ENCODE data around the gene RAP1A. TPM values are rescaled to one million over a fixed set of nuclear protein-coding genes. Genes with fewer than 3 reads are reported as not detected.

RAP1A gene
- total RNA-seq, 2 experiments from 2014 or later = 182 to 214 TPM

DNA sequence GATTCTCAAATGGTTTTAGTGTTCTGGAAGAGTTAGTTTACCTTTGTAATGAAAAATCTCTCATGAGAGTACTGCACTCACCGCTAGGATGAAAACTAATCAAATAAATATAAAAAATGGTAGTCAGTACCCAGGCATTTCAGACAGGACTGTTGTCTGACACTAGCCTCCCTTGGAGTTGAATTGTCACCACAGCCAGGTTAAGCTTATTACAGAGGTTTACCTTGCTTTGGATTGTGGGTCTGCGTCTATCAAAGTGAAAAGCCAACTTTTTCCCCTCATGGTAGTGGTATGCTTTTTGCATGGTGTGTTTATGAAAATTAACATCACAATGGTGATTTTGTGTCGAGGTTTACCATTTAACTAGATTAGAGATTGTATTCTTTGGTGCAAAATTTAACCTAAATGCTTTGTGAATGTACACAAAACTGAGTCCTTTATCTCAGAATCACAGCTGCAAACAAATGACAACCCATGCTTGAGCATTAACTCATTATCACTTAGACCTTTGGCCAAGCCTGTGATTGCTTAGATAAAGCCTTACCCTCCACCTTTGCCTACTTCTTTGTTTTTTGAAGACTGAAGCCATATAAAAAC lies 20.1 kb downstream of the RAP1A start:
- no peak for DNase-seq
- no peak for ATAC-seq
- Mint-ChIP-seq H3K27ac (no peak overlapping the region), H3K36me3 (ENCODE audit: low read depth) (peaks cover 43% of the 10 kb centered on the region), H3K4me3 (no peak overlapping the region), H3K9me3 (ENCODE audit: low read depth) (peaks cover 5% of the 10 kb centered on the region), H3K27me3 (no peaks in the 10 kb centered on the region), H3K4me1 (peaks cover 67% of the 10 kb centered on the region)
- POLR2A ChIA-PET = no interaction called here
- CTCF ChIA-PET = interaction anchor here (0.7 to 1.2 kb wide), 2 partner anchors 9 to 69 kb away, joined by 3 read pairs; no protein-coding TSS in a partner anchor
- intact Hi-C loops (cut with DNase I, micrococcal nuclease) = no loop called here

DNA sequence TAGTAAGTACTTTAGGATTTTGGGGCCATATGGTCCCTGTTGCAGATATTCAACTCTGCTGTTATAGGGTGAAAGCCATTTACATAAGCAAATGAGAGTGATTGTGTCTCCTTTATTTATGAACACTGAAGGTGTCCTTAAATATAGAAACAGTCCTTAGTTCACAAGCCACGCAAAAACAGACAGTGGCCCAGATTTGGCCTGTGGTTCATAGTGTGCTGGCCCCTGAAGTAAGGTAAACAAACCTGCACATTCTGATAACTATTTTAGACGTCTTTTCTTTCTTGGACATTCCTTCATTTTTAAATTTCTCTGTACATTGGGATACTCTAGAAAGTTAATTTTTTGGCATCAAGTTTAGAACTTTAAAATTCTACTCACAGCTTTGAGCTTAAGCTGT lies 23.5 kb downstream of the RAP1A start:
- POLR2A ChIA-PET = no interaction called here

DNA sequence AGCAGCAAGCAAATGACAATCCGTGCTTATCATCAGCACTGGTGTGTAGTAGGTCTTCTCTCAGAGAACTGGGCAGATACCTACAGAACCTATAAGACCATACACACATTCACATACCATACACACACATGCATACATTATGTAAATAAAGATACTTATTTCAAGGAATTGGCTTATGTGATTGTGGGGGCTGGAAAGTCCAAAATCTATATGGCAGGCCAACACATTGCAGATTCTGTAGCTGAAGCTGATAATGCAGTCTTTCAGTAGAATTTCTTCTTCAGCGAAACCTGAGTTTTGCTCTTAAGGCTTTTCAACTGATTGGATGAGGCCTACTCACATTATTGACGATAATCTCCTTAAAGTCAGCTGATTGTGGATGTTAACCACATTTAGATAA lies 24.1 kb downstream of the RAP1A start:
- ChIA-PET POLR2A (no interaction called here), CTCF (interaction anchor here (0.8 to 2.1 kb wide), 2 partner anchors 31 to 135 kb away, joined by 3 to 10 read pairs; no protein-coding TSS in a partner anchor)
- Mint-ChIP-seq H3K36me3 (ENCODE audit: low read depth) (peaks cover 54% of the 10 kb centered on the region), H3K27me3 (no peaks in the 10 kb centered on the region), H3K9me3 (ENCODE audit: low read depth) (peaks cover 5% of the 10 kb centered on the region), H3K27ac (peak overlapping the region; percentile 1), H3K4me3 (no peak overlapping the region), H3K4me1 (peaks cover 72% of the 10 kb centered on the region)
- no peak for ATAC-seq
- intact Hi-C loops (cut with DNase I, micrococcal nuclease) = no loop called here
- no peak for DNase-seq

More for the DNA sequence above, 23.5 kb downstream of the RAP1A start:
- H3K4me3 Mint-ChIP-seq = no peak overlapping the region
- peaks cover 48% of the 10 kb centered on the region for H3K36me3 Mint-ChIP-seq (ENCODE audit: low read depth)
- no peak overlapping the region for H3K27ac Mint-ChIP-seq
- DNase-seq (no peak), ATAC-seq (no peak)
- H3K4me1 Mint-ChIP-seq = peaks cover 72% of the 10 kb centered on the region
- CTCF ChIA-PET = interaction anchor here (0.8 to 2.1 kb wide), 2 partner anchors 31 to 135 kb away, joined by 3 to 10 read pairs; no protein-coding TSS in a partner anchor
- H3K27me3 Mint-ChIP-seq = no peaks in the 10 kb centered on the region
- H3K9me3 Mint-ChIP-seq (ENCODE audit: low read depth) = peaks cover 5% of the 10 kb centered on the region
- intact Hi-C loops (cut with DNase I, micrococcal nuclease) = no loop called here

DNA sequence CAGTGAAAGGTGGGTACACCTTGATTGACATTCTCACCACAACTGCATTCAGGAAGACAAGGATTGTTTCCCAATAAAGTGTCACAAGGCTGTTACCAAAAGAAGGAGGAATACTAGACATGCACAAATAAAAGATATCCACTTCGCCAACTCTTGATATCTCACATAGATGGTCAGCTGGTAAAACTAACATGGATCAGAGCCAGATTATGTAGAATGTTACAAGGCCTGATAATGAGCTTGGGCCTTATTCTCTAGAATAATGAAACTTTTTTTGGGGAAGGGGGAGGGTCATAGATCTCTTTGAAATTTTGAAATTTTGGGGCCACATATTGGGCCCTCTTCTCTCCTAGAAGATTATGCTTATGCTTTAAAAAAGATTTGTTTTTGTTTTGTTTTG lies 24.9 kb downstream of the RAP1A start:
- DNase-seq (no peak), ATAC-seq (no peak)
- Mint-ChIP-seq H3K4me1 (peaks cover 74% of the 10 kb centered on the region), H3K27ac (peak overlapping the region; percentile 22), H3K36me3 (ENCODE audit: low read depth) (peaks cover 58% of the 10 kb centered on the region), H3K4me3 (no peak overlapping the region), H3K9me3 (ENCODE audit: low read depth) (peaks cover 5% of the 10 kb centered on the region), H3K27me3 (no peaks in the 10 kb centered on the region)
- ChIA-PET CTCF (interaction anchor here (0.6 to 2.1 kb wide), 3 partner anchors 42 to 191 kb away, joined by 3 to 10 read pairs (median 3); no protein-coding TSS in a partner anchor), POLR2A (no interaction called here)
- intact Hi-C loops (cut with DNase I, micrococcal nuclease) = no loop called here

DNA sequence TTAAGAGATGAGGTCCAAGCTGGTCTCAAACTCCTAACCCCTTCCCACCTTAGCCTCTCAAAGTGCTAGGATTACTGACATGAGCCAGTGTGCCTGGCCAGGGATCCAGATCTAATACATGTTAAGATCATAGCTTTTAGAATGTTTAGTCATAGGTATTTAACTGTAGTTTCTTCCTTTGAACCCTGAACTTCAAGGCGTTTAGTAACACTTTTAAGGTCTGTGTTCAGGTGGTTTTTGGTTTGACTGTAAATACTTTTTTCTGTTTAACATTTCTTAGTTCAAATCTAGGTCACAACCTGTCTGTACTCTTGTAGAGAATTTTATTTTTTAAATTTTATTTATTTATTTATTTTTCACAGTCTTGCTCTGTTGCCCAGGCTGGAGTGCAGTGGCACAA lies 28.1 kb downstream of the RAP1A start:
- intact Hi-C loops (cut with DNase I, micrococcal nuclease) = loop anchor here in 1 of 2 experiments (2.0 kb wide), 1 partner anchor 15 kb away; no protein-coding TSS in a partner anchor
- ChIA-PET CTCF (interaction anchor here (0.6 to 2.2 kb wide), 8 partner anchors 8 to 139 kb away, joined by 3 to 8 read pairs (median 4); no protein-coding TSS in a partner anchor), POLR2A (interaction anchor here (0.7 to 1.3 kb wide), 3 partner anchors 30 to 55 kb away, joined by 4 to 6 read pairs (median 4); no protein-coding TSS in a partner anchor)
- Mint-ChIP-seq H3K4me1 (peaks cover 74% of the 10 kb centered on the region), H3K27me3 (no peaks in the 10 kb centered on the region), H3K4me3 (no peak overlapping the region), H3K36me3 (ENCODE audit: low read depth) (peaks cover 54% of the 10 kb centered on the region), H3K27ac (peak overlapping the region; percentile 82), H3K9me3 (ENCODE audit: low read depth) (peaks cover 3% of the 10 kb centered on the region)
- no peak for DNase-seq
- peak; percentile 84 for ATAC-seq

DNA sequence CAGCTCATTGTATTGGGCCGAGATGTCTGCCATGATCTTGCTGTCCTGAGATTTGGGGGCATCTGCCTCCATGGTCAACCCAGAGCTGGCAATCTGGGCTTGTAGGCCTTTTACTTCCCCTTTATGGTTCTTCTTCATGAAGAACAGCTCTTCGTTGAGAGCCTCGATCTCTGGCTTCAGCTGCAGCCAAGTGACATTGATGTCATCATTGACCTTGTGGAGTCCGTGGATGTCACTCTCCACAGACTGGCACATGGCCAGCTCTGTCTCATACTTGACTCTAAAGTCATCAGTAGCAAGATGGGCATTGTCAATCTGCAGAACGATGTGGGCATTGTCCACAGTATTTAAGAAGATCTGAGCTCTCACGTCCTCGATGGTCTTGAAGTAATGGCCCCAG lies 29.2 kb downstream of the RAP1A start:
- ATAC-seq = no peak
- ChIA-PET POLR2A (interaction anchor here (0.6 to 1.3 kb wide), 3 partner anchors 56 to 115 kb away, joined by 3 to 4 read pairs (median 3); no protein-coding TSS in a partner anchor), CTCF (interaction anchor here (0.7 to 2.2 kb wide), 7 partner anchors 9 to 142 kb away, joined by 3 to 8 read pairs (median 3); no protein-coding TSS in a partner anchor)
- Mint-ChIP-seq H3K27ac (peak overlapping the region; percentile 74), H3K36me3 (ENCODE audit: low read depth) (peaks cover 48% of the 10 kb centered on the region), H3K4me3 (no peak overlapping the region), H3K4me1 (peaks cover 75% of the 10 kb centered on the region), H3K27me3 (no peaks in the 10 kb centered on the region), H3K9me3 (ENCODE audit: low read depth) (no peaks in the 10 kb centered on the region)
- DNase-seq = peak; percentile 50
- intact Hi-C loops (cut with DNase I, micrococcal nuclease) = no loop called here

DNA sequence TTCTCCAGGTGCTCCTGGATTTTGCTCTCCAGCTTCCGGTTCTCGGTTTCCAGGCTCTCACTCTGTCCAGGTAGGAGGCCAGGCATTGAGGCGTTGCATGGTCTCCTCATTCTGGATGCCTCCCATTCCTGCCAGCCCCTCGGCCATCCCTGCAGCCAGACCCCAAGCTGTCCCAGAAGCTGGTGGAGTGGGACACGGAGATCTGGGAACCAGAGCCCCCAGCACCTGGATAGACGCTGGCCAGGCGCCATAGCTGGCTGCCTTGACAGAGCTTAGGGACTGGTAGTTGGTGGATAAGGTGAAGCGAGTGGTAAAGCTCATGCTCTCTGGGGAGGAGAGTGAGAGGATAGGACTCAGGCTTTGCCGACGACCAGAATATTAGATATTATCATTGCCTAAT lies 29.6 kb downstream of the RAP1A start:
- intact Hi-C loops (cut with DNase I, micrococcal nuclease) = no loop called here
- no peaks in the 10 kb centered on the region for H3K9me3 Mint-ChIP-seq (ENCODE audit: low read depth)
- POLR2A ChIA-PET = interaction anchor here (0.7 to 1.3 kb wide), 2 partner anchors 57 to 75 kb away, joined by 3 to 4 read pairs; no protein-coding TSS in a partner anchor
- CTCF ChIA-PET = interaction anchor here (0.6 to 2.2 kb wide), 9 partner anchors 9 to 142 kb away, joined by 3 to 8 read pairs (median 3); no protein-coding TSS in a partner anchor
- no peak overlapping the region for H3K4me3 Mint-ChIP-seq
- ATAC-seq (no peak), DNase-seq (no peak)
- H3K4me1 Mint-ChIP-seq = peaks cover 75% of the 10 kb centered on the region
- peak overlapping the region; percentile 74 for H3K27ac Mint-ChIP-seq
- H3K36me3 Mint-ChIP-seq (ENCODE audit: low read depth) = peaks cover 44% of the 10 kb centered on the region
- H3K27me3 Mint-ChIP-seq = no peaks in the 10 kb centered on the region

DNA sequence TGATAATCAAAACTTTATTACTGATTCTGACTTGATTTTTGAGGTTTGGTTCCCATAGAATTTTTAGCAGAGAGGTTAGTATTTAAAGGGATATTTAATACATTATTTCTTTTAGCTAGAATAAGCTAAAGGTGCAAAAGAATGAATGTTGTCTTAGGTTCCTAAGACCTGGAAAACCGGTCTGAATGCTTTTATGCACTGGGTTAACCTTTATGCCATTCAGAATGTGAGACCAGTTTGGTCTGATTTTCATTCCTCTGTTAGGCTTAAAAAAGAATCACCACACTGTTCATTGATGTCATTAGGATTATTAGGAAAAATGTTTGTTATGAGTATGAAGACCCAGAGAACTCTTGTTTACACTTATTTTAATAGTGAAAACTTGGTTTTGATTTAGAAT lies 30.1 kb downstream of the RAP1A start:
- Mint-ChIP-seq H3K27me3 (no peaks in the 10 kb centered on the region), H3K9me3 (ENCODE audit: low read depth) (no peaks in the 10 kb centered on the region), H3K36me3 (ENCODE audit: low read depth) (peaks cover 40% of the 10 kb centered on the region), H3K4me1 (peaks cover 74% of the 10 kb centered on the region), H3K4me3 (no peak overlapping the region), H3K27ac (no peak overlapping the region)
- POLR2A ChIA-PET = interaction anchor here (0.6 kb wide), 1 partner anchor 15 kb away, joined by 7 read pairs; no protein-coding TSS in a partner anchor
- intact Hi-C loops (cut with DNase I, micrococcal nuclease) = no loop called here
- no peak for ATAC-seq
- DNase-seq = no peak
- CTCF ChIA-PET = interaction anchor here (0.6 to 1.5 kb wide), 4 partner anchors 9 to 141 kb away, joined by 3 to 4 read pairs (median 3); no protein-coding TSS in a partner anchor

DNA sequence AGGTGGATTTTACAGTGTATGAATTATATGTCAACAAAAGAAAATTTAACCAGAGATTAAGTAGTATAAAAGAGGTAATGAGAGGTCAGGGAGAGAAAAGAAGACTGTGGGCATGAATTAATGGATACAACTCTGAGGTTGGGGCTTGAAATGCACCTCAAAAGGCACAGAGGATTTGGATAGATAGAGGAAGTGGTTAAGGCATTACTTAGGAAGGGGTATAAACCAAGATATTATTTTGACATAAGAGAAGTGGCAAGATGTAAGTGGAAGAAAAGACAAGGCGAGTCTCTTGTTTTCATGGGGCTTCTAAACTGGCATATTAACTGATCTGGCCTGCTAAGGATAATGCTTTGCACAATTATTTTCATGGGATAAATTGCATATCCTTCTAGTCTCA lies 34.1 kb downstream of the RAP1A start:
- no peak overlapping the region for H3K4me3 Mint-ChIP-seq
- ATAC-seq (no peak), DNase-seq (no peak)
- ChIA-PET CTCF (no interaction called here), POLR2A (no interaction called here)
- H3K27me3 Mint-ChIP-seq = no peaks in the 10 kb centered on the region
- H3K27ac Mint-ChIP-seq = peak overlapping the region; percentile 55
- intact Hi-C loops (cut with DNase I, micrococcal nuclease) = no loop called here
- H3K4me1 Mint-ChIP-seq = peaks cover 64% of the 10 kb centered on the region
- H3K36me3 Mint-ChIP-seq (ENCODE audit: low read depth) = peaks cover 26% of the 10 kb centered on the region
- H3K9me3 Mint-ChIP-seq (ENCODE audit: low read depth) = no peaks in the 10 kb centered on the region

DNA sequence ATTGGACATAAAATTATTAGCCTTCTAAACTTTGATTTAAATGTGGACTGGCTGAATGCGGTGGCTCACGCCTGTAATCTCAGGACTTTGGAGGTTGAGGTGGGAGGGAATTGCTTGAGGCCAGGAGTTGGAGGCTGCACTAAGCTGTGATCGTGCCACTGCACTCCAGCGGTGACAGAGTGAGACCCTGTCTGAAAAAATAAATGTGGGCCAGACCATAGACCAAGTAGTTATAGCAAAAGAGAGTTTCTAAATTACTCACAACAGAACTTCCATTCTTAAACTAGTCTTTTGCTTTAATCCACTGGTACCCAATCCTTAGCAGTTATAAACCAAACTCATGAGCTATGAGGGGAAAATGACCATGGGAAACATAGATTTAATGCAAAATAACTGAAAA lies 35.2 kb downstream of the RAP1A start:
- Mint-ChIP-seq H3K27ac (peak overlapping the region; percentile 28), H3K4me3 (no peak overlapping the region), H3K9me3 (ENCODE audit: low read depth) (no peaks in the 10 kb centered on the region), H3K27me3 (no peaks in the 10 kb centered on the region), H3K36me3 (ENCODE audit: low read depth) (peaks cover 21% of the 10 kb centered on the region), H3K4me1 (peaks cover 57% of the 10 kb centered on the region)
- intact Hi-C loops (cut with DNase I, micrococcal nuclease) = loop anchor here in 1 of 2 experiments (5.0 kb wide), 1 partner anchor 513 kb away; the partner anchor contains the start of genes CEPT1 and DRAM2
- ChIA-PET POLR2A (no interaction called here), CTCF (interaction anchor here (0.6 to 1.1 kb wide), 5 partner anchors 30 to 106 kb away, joined by 3 to 5 read pairs (median 3); no protein-coding TSS in a partner anchor)
- DNase-seq = no peak
- peak; percentile 83 for ATAC-seq

DNA sequence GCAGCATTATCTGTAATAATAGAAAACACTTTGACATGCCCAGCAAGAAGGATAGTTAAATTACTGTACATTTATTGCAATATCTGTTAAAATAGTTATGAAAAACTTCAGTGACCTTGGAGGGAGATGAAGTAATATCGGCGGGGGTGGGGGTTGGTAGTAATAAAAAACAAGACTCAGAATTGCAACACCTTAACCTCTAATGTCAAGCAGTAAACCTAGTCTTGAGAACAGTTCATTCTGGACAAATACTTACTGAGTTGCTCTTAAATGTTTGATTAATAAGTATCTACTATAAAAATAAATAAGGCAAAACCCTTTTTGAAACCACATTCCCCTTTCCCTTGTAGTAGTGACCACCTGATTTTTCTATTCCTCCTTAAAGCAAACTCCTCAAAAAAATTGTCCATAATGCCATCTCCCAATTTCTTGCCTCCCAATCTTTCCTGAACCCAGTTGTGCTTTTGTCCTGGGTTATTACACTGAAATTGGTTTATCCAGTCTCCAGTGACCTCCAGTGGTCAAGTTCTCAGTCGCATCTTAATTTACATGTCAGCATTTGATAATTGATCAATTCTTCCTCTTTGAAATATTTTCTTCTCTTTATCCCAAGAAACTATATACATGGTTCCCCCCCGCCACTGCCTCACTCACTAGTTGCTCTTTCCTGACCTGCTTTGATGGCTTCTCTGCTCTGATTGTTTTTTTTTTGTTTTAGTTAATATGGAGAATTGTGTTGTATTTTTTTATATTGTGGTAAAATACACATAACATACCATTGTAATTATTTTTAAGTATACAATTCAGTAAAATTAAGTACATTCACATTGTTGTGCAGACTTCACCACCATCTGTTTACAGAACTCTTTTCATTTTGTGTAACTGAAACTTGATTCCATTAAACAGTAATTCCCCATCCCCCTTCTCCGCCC lies 36.8 kb downstream of the RAP1A start:
- H3K9me3 Mint-ChIP-seq (ENCODE audit: low read depth) = no peaks in the 10 kb centered on the region
- H3K4me1 Mint-ChIP-seq = peaks cover 49% of the 10 kb centered on the region
- ChIA-PET CTCF (no interaction called here), POLR2A (no interaction called here)
- peak; percentile 28 for DNase-seq
- intact Hi-C loops (cut with DNase I, micrococcal nuclease) = loop anchor here in 1 of 2 experiments (1.0 to 5.0 kb wide), 3 partner anchors 24 to 514 kb away; partner anchors contain the start of genes CEPT1 and DRAM2
- H3K4me3 Mint-ChIP-seq = no peak overlapping the region
- ATAC-seq = no peak
- H3K27me3 Mint-ChIP-seq = no peaks in the 10 kb centered on the region
- peak overlapping the region; percentile 52 for H3K27ac Mint-ChIP-seq
- H3K36me3 Mint-ChIP-seq (ENCODE audit: low read depth) = peaks cover 13% of the 10 kb centered on the region

Data from activated CD4-positive, alpha-beta T cell treated with anti-CD3 and anti-CD28 coated beads for 36 hours (primary cell).